ENCODE measurements around the gene SPPL3.

Gene SPPL3

GRCh38 chr12:120939523-120939922 lies 35.4 kb upstream of the SPPL3 start:
- Histone ChIP-seq H3K4me2 (ENCODE audit: low read depth, low read length, poor library complexity, severe bottlenecking) (no peak overlapping the region), H3F3A (ENCODE audit: insufficient read depth) (no peaks in the 10 kb centered on the region), H3K4me3 (ENCODE audit: insufficient read depth, low read length, poor library complexity, severe bottlenecking) (no peak overlapping the region), H3K79me2 (ENCODE audit: insufficient read depth, low read length) (no peaks in the 10 kb centered on the region), H3K9ac (ENCODE audit: low read length) (no peak overlapping the region), H3K9me3 (ENCODE audit: insufficient read depth, low read length) (no peaks in the 10 kb centered on the region), H4K20me1 (ENCODE audit: low read depth, low read length) (no peaks in the 10 kb centered on the region), H2AFZ (ENCODE audit: low read depth, low read length, severe bottlenecking) (no peak overlapping the region), H3K27me3 (ENCODE audit: low read length) (no peaks in the 10 kb centered on the region), H3K9me2 (replicated peaks; ENCODE audit: insufficient read depth, low read length) (no peaks in the 10 kb centered on the region), H3K36me3 (ENCODE audit: low read length) (no peaks in the 10 kb centered on the region), H3K27ac (ENCODE audit: low read depth, low read length) (no peak overlapping the region)
- TF ChIP-seq CTCF (IDR thresholded peaks at IDR 0.05; ENCODE audit: insufficient read depth, low read length, poor library complexity, severe bottlenecking) (no peak), EZH2phosphoT487 (conservative IDR thresholded peaks at IDR 0.05; ENCODE audit: low read length) (no peak)

- H3K27ac ChIP-seq (ENCODE audit: low read depth, low read length): no peak overlapping the region
- H3K9ac ChIP-seq (ENCODE audit: low read length): no peak overlapping the region
- TF ChIP-seq CTCF (IDR thresholded peaks at IDR 0.05; ENCODE audit: insufficient read depth, low read length, poor library complexity, severe bottlenecking): no peak
- TF ChIP-seq EZH2phosphoT487 (conservative IDR thresholded peaks at IDR 0.05; ENCODE audit: low read length): no peak
- H3K9me3 ChIP-seq (ENCODE audit: insufficient read depth, low read length): no peaks in the 10 kb centered on the region
- no peak overlapping the region for H3K4me3 ChIP-seq (ENCODE audit: insufficient read depth, low read length, poor library complexity, severe bottlenecking)
- no peaks in the 10 kb centered on the region for H3K79me2 ChIP-seq (ENCODE audit: insufficient read depth, low read length)
- no peak overlapping the region for H3K4me2 ChIP-seq (ENCODE audit: low read depth, low read length, poor library complexity, severe bottlenecking)
- no peaks in the 10 kb centered on the region for H3K36me3 ChIP-seq (ENCODE audit: low read length)
- H2AFZ ChIP-seq (ENCODE audit: low read depth, low read length, severe bottlenecking): no peak overlapping the region
- H4K20me1 ChIP-seq (ENCODE audit: low read depth, low read length): no peaks in the 10 kb centered on the region
- H3K27me3 ChIP-seq (ENCODE audit: low read length): no peaks in the 10 kb centered on the region
- no peaks in the 10 kb centered on the region for H3F3A ChIP-seq (ENCODE audit: insufficient read depth)
- H3K9me2 ChIP-seq (replicated peaks; ENCODE audit: insufficient read depth, low read length): no peaks in the 10 kb centered on the region
Measured at GRCh38 chr12:120938496-120938895, 34.3 kb upstream of the SPPL3 start.

- H3K79me2 ChIP-seq (ENCODE audit: insufficient read depth, low read length): no peaks in the 10 kb centered on the region
- H3K36me3 ChIP-seq (ENCODE audit: low read length): no peaks in the 10 kb centered on the region
- no peak overlapping the region for H2AFZ ChIP-seq (ENCODE audit: low read depth, low read length, severe bottlenecking)
- no peaks in the 10 kb centered on the region for H4K20me1 ChIP-seq (ENCODE audit: low read depth, low read length)
- no peaks in the 10 kb centered on the region for H3F3A ChIP-seq (ENCODE audit: insufficient read depth)
- H3K27ac ChIP-seq (ENCODE audit: low read depth, low read length): no peak overlapping the region
- H3K9me3 ChIP-seq (ENCODE audit: insufficient read depth, low read length): no peaks in the 10 kb centered on the region
- no peaks in the 10 kb centered on the region for H3K27me3 ChIP-seq (ENCODE audit: low read length)
- H3K9me2 ChIP-seq (replicated peaks; ENCODE audit: insufficient read depth, low read length): no peaks in the 10 kb centered on the region
- no peak for TF ChIP-seq CTCF (IDR thresholded peaks at IDR 0.05; ENCODE audit: insufficient read depth, low read length, poor library complexity, severe bottlenecking)
- TF ChIP-seq EZH2phosphoT487 (conservative IDR thresholded peaks at IDR 0.05; ENCODE audit: low read length): no peak
- no peak overlapping the region for H3K9ac ChIP-seq (ENCODE audit: low read length)
- no peak overlapping the region for H3K4me3 ChIP-seq (ENCODE audit: insufficient read depth, low read length, poor library complexity, severe bottlenecking)
- no peak overlapping the region for H3K4me2 ChIP-seq (ENCODE audit: low read depth, low read length, poor library complexity, severe bottlenecking)
Measured at GRCh38 chr12:120936197-120936596, 32.0 kb upstream of the SPPL3 start.
